ENCODE data around the gene IL34.
A peak's percentile ranks its signal among the peaks of the same experiment; 100 is the strongest.

DNA sequence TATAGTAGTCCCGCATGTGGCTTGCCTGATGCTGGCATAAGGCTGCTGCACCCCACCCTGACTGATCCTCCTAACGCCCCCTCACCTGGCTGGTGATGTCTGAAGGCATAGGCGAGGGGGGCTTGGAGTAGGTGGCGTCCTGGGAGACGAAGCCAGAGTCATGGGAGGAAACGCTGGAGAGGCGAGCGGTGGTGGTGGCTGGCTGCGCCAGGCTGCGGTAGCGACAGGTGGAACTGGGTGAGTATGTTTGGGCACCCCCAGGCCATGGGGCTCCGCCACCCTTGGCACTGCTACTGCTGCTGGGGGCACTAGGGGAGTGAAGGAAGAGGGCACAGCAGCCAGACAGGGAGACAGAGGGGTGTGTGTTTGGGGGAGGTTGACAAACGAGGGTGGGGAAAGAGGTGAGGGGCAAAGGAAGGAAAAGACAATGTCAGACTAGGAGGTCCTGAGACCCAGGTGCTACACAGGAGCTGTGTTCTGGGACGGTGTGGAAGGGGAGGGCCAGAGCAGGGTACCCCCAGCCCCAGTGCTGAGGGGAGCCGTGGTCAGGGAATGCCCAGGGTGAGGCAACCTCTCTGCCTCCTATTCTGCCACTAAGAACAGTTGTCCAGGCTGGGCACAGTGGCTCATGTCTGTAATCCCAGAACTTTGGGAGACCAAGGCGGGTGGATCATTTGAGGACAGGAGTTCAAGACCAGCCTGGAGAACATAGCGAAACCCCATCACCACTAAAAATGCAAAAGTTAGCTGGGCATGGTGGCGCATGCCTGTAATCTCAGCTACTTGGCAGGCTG is 28.1 kb downstream of the IL34 start:
- TF ChIP-seq KLF13 (CRISPR knock-in tag; IDR thresholded peaks at IDR 0.05) (no peak), REXO4 (CRISPR knock-in tag; IDR thresholded peaks at IDR 0.05; ENCODE audit: borderline replicate concordance) (no peak; the same call in 1 of the 2 replicates), EZH2 (conservative IDR thresholded peaks at IDR 0.05; ENCODE audit: low read depth, low read length) (no peak), BHLHE40 (IDR thresholded peaks at IDR 0.05; ENCODE audit: low read length) (no peak), POLR2A (IDR thresholded peaks at IDR 0.05; ENCODE audit: insufficient read depth in 1 of 2, low read depth in 2 of 2, low read length in 2 of 2) (peak in 1 of 2 experiments; percentile 30; a peak in 1 of 4 replicates), ZNF569 (CRISPR knock-in tag; IDR thresholded peaks at IDR 0.05; ENCODE audit: borderline replicate concordance) (no peak), FOXO1 (CRISPR knock-in tag; IDR thresholded peaks at IDR 0.05) (no peak)
- TF ChIP-seq, protein P1, sequence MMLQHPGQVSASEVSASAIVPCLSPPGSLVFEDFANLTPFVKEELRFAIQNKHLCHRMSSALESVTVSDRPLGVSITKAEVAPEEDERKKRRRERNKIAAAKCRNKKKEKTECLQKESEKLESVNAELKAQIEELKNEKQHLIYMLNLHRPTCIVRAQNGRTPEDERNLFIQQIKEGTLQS (CRISPR knock-in tag; IDR thresholded peaks at IDR 0.05): no peak
- TF ChIP-seq, protein P2, sequence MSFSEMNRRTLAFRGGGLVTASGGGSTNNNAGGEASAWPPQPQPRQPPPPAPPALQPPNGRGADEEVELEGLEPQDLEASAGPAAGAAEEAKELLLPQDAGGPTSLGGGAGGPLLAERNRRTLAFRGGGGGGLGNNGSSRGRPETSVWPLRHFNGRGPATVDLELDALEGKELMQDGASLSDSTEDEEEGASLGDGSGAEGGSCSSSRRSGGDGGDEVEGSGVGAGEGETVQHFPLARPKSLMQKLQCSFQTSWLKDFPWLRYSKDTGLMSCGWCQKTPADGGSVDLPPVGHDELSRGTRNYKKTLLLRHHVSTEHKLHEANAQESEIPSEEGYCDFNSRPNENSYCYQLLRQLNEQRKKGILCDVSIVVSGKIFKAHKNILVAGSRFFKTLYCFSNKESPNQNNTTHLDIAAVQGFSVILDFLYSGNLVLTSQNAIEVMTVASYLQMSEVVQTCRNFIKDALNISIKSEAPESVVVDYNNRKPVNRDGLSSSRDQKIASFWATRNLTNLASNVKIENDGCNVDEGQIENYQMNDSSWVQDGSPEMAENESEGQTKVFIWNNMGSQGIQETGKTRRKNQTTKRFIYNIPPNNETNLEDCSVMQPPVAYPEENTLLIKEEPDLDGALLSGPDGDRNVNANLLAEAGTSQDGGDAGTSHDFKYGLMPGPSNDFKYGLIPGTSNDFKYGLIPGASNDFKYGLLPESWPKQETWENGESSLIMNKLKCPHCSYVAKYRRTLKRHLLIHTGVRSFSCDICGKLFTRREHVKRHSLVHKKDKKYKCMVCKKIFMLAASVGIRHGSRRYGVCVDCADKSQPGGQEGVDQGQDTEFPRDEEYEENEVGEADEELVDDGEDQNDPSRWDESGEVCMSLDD (CRISPR knock-in tag; IDR thresholded peaks at IDR 0.05; ENCODE audit: borderline replicate concordance): no peak
